ENCODE results near the gene BTBD16. TPM values are rescaled to one million over a fixed set of nuclear protein-coding genes. Genes with fewer than 3 reads are reported as not detected.
A peak's percentile ranks its signal among the peaks of the same experiment; 100 is the strongest.

Gene BTBD16
- total and polyA plus RNA-seq, 2 of the 13 experiments (the other 11 are each of a cell fraction or from before 2014, with no cell fraction given), result 5.0 to 11.9 TPM

DNA sequence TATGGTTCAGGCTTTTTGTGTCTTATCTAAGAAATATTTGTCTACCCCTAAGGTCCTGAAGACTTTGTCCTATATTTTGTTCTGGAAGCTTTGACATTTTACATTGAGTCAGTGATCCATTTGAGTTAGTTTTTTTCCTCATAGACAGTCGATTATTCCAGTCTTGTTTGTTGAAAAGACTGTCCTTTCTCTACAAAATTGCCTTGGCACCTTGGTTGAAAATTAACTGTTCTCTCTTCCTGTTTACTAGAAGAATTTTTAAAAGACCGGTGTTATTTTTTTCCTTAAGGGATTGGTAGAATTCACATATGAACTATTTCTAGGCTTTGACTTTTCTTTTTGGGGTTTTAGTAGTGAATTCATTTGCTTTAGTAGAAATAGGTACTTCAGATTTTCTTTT lies 115.4 kb downstream of the BTBD16 start (continued):
- TF ChIP-seq, protein P1, sequence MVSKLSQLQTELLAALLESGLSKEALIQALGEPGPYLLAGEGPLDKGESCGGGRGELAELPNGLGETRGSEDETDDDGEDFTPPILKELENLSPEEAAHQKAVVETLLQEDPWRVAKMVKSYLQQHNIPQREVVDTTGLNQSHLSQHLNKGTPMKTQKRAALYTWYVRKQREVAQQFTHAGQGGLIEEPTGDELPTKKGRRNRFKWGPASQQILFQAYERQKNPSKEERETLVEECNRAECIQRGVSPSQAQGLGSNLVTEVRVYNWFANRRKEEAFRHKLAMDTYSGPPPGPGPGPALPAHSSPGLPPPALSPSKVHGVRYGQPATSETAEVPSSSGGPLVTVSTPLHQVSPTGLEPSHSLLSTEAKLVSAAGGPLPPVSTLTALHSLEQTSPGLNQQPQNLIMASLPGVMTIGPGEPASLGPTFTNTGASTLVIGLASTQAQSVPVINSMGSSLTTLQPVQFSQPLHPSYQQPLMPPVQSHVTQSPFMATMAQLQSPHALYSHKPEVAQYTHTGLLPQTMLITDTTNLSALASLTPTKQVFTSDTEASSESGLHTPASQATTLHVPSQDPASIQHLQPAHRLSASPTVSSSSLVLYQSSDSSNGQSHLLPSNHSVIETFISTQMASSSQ (IDR thresholded peaks at IDR 0.05; ENCODE audit: low read depth), result 0 out of 2 replicates have a peak, but pooled peaks have one; percentile 23
- TF ChIP-seq, protein P1 (CRISPR knock-in tag; IDR thresholded peaks at IDR 0.05; ENCODE audit: borderline replicate concordance), result no peak
- TF ChIP-seq, protein P2, sequence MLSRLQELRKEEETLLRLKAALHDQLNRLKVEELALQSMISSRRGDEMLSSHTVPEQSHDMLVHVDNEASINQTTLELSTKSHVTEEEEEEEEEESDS (CRISPR knock-in tag; IDR thresholded peaks at IDR 0.05; ENCODE audit: borderline replicate concordance), result no peak
- no peak for TF ChIP-seq KLF16 (CRISPR knock-in tag; IDR thresholded peaks at IDR 0.05)
- TF ChIP-seq ZNF737 (CRISPR knock-in tag; IDR thresholded peaks at IDR 0.05; ENCODE audit: borderline replicate concordance), result no peak
- TF ChIP-seq, protein P3, sequence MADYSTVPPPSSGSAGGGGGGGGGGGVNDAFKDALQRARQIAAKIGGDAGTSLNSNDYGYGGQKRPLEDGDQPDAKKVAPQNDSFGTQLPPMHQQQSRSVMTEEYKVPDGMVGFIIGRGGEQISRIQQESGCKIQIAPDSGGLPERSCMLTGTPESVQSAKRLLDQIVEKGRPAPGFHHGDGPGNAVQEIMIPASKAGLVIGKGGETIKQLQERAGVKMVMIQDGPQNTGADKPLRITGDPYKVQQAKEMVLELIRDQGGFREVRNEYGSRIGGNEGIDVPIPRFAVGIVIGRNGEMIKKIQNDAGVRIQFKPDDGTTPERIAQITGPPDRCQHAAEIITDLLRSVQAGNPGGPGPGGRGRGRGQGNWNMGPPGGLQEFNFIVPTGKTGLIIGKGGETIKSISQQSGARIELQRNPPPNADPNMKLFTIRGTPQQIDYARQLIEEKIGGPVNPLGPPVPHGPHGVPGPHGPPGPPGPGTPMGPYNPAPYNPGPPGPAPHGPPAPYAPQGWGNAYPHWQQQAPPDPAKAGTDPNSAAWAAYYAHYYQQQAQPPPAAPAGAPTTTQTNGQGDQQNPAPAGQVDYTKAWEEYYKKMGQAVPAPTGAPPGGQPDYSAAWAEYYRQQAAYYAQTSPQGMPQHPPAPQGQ (CRISPR knock-in tag; IDR thresholded peaks at IDR 0.05; ENCODE audit: borderline replicate concordance), result no peak
- no peak for TF ChIP-seq ERF (CRISPR knock-in tag; IDR thresholded peaks at IDR 0.05)
- no peak for TF ChIP-seq JDP2 (CRISPR knock-in tag; IDR thresholded peaks at IDR 0.05; ENCODE audit: borderline replicate concordance)
- TF ChIP-seq ZNF672 (CRISPR knock-in tag; IDR thresholded peaks at IDR 0.05), result no peak
- TF ChIP-seq CHD2 (IDR thresholded peaks at IDR 0.05; ENCODE audit: low read depth, low read length), result no peak
- no peak for TF ChIP-seq JUN (CRISPR knock-in tag; IDR thresholded peaks at IDR 0.05)
- TF ChIP-seq ZBTB1 (CRISPR knock-in tag; IDR thresholded peaks at IDR 0.05; ENCODE audit: borderline replicate concordance), result no peak
- TF ChIP-seq FOXA1 (IDR thresholded peaks at IDR 0.05), result no peak
- no peak for TF ChIP-seq FOXA1 (CRISPR knock-in tag; IDR thresholded peaks at IDR 0.05)
- TF ChIP-seq SAP130 (CRISPR knock-in tag; IDR thresholded peaks at IDR 0.05; ENCODE audit: low read depth), result 0 out of 2 replicates have a peak, but pooled peaks have one; percentile 17
- no peak for TF ChIP-seq ZNF256 (CRISPR knock-in tag; conservative IDR thresholded peaks at IDR 0.05)
- 0 out of 2 replicates have a peak, but pooled peaks have one; percentile 25 for TF ChIP-seq GATAD2A (CRISPR knock-in tag; IDR thresholded peaks at IDR 0.05)
- TF ChIP-seq BHLHE40 (IDR thresholded peaks at IDR 0.05; ENCODE audit: low read length), result no peak
- TF ChIP-seq, protein P4, sequence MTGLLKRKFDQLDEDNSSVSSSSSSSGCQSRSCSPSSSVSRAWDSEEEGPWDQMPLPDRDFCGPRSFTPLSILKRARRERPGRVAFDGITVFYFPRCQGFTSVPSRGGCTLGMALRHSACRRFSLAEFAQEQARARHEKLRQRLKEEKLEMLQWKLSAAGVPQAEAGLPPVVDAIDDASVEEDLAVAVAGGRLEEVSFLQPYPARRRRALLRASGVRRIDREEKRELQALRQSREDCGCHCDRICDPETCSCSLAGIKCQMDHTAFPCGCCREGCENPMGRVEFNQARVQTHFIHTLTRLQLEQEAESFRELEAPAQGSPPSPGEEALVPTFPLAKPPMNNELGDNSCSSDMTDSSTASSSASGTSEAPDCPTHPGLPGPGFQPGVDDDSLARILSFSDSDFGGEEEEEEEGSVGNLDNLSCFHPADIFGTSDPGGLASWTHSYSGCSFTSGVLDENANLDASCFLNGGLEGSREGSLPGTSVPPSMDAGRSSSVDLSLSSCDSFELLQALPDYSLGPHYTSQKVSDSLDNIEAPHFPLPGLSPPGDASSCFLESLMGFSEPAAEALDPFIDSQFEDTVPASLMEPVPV (CRISPR knock-in tag; IDR thresholded peaks at IDR 0.05), result no peak
- TF ChIP-seq ARID5B (CRISPR knock-in tag; IDR thresholded peaks at IDR 0.05), result peak; percentile 44

Data from HepG2 (cell line).